DMS79 treated with DMSO at 0.1 percent for 48 hours (cell line): ENCODE measurements around the gene C1orf159.

Experiments used
- DNase-seq: peaks from one replicate; lab custom pipeline; 2025; lab: John Stamatoyannopoulos, UW

Gene C1orf159

GRCh38 chr1:1053682-1054081, 62.2 kb downstream of the C1orf159 start:
- DNase-seq, result no peak

- no peak for DNase-seq
These were observed 62.9 kb downstream of the C1orf159 start for GRCh38 chr1:1053022-1053421.

GRCh38 chr1:1052003-1052840, 63.7 kb downstream of the C1orf159 start:
- no peak for DNase-seq

- no peak for DNase-seq
These were observed 64.6 kb downstream of the C1orf159 start for GRCh38 chr1:1051127-1051810.

- no peak for DNase-seq
These were observed 65.3 kb downstream of the C1orf159 start for GRCh38 chr1:1050577-1051052.

GRCh38 chr1:1049318-1050165, 66.3 kb downstream of the C1orf159 start:
- no peak for DNase-seq

- DNase-seq, result no peak
These were observed 67.1 kb downstream of the C1orf159 start for GRCh38 chr1:1048765-1049164.

GRCh38 chr1:1047963-1048362, 67.9 kb downstream of the C1orf159 start:
- DNase-seq, result no peak

- DNase-seq, result no peak
These were observed 68.5 kb downstream of the C1orf159 start for GRCh38 chr1:1047407-1047806.

- no peak for DNase-seq
These were observed 69.1 kb downstream of the C1orf159 start for GRCh38 chr1:1046767-1047166.

- no peak for DNase-seq
These were observed 69.6 kb downstream of the C1orf159 start for GRCh38 chr1:1046243-1046642.

- DNase-seq, result no peak
These were observed 70.8 kb downstream of the C1orf159 start for GRCh38 chr1:1045129-1045528.

- no peak for DNase-seq
These were observed 71.3 kb downstream of the C1orf159 start for GRCh38 chr1:1044455-1045078.

GRCh38 chr1:1043921-1044320, 72.0 kb downstream of the C1orf159 start:
- no peak for DNase-seq

- DNase-seq, result no peak
These were observed 72.5 kb downstream of the C1orf159 start for GRCh38 chr1:1043411-1043810.

GRCh38 chr1:1042835-1043234, 73.1 kb downstream of the C1orf159 start:
- no peak for DNase-seq

- DNase-seq, result no peak
These were observed 74.0 kb downstream of the C1orf159 start for GRCh38 chr1:1041873-1042272.

GRCh38 chr1:1041092-1041523, 74.8 kb downstream of the C1orf159 start:
- no peak for DNase-seq

GRCh38 chr1:1040004-1040991, 75.6 kb downstream of the C1orf159 start:
- no peak for DNase-seq

GRCh38 chr1:1039145-1039910, 76.6 kb downstream of the C1orf159 start:
- no peak for DNase-seq
